Measurements from ENCODE around the gene ANP32D. TPM values are rescaled to one million over a fixed set of nuclear protein-coding genes. Genes with fewer than 3 reads are reported as not detected.
"Not testable (repeated sequence)": the region's sequence is repeated elsewhere in the genome, so short reads cannot be mapped to it uniquely, and the experiment has no call there.

Gene ANP32D
- total RNA-seq, 1 experiment from 2014 or later: not detected

GRCh38 chr12:48500281-48500680 is 27.9 kb downstream of the ANP32D start:
- not testable (repeated sequence) for DNase-seq (ENCODE audit: low spot score)

- DNase-seq (ENCODE audit: low spot score): not testable (repeated sequence)
Observed at GRCh38 chr12:48506836-48507235, 34.5 kb downstream of the ANP32D start.

DNA sequence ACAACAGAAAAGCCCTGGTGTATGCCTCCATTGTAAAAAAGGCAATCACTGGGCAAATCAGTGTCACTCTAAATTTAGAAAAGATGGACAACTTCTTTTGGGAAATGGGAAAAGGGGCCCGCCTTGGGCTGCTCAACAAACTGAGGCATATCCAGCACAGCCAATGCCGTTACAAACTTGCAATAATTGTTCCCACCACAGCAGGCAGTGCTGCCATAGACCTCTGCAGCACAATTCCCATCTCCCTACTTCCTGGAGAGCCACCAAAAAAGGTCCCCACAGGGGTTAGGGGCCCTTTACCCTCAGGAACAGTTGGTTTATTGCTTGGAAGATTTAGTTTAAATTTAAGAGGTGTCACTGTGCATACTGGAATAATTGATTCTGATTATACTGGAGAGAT is 36.6 kb downstream of the ANP32D start:
- no peak for DNase-seq (ENCODE audit: low spot score)

- DNase-seq (ENCODE audit: low spot score): no peak
Observed at GRCh38 chr12:48510111-48510510, 37.8 kb downstream of the ANP32D start.

DNA sequence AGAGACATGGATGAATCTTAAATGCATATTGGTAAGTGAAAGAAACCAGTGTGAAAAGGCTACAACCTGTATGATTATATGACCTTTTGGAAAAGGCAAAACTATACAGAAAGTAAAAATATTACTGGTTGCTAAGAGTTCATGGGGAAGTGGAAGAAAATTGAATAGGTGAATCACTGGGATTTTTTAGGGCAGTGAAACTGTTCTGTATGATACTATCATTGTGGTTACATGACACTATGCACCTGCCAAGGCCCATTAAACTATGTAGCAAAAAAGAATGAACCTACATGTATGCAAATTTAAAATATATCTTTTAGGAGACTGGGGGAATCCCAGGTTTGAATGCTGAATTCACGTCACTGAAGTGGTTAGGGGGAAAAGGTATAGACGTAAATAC is 40.5 kb downstream of the ANP32D start:
- no peak for DNase-seq (ENCODE audit: low spot score)

DNA sequence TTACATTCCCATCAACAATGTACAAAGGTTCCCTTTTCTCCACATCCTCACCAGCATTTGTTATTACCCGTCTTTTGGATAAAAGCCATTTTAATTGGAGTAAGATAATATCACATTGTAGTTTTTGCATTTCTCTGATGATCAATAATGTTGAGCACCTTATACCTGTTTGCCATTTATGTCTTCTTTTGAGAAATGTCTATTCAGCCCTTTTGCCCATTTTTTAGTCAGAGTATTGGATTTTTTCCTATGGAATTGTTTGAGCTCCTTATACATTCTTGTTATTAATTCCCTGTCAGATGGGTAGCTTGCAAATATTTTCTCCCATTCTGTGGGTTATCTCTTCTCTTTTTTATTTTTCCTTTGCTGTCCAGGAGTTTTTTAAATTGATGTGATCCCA is 42.4 kb downstream of the ANP32D start:
- DNase-seq (ENCODE audit: low spot score): no peak

- DNase-seq (ENCODE audit: low spot score): not testable (repeated sequence)
Observed at GRCh38 chr12:48520381-48520780, 48.0 kb downstream of the ANP32D start.

Other genes with a start within 250 kb of the ANP32D start
- gene ZNF641, start 121.6 kb upstream of the ANP32D start, total RNA-seq (2014; rRNA removed; shearing (Covaris generic)): 7.5 and 7.7 TPM in 2 replicates
- gene C12orf54, start 9.9 kb downstream of the ANP32D start, total RNA-seq (2014; rRNA removed; shearing (Covaris generic)): not detected in 2 replicates
- gene OR8S1, start 53.1 kb downstream of the ANP32D start, total RNA-seq (2014; rRNA removed; shearing (Covaris generic)): not detected in 2 replicates
- not detected in 2 replicates for gene LALBA, start 97.5 kb downstream of the ANP32D start, total RNA-seq (2014; rRNA removed; shearing (Covaris generic))
- 37.9 and 38.9 TPM in 2 replicates for gene KANSL2, start 209.7 kb downstream of the ANP32D start, total RNA-seq (2014; rRNA removed; shearing (Covaris generic))
- 14.1 and 16.7 TPM in 2 replicates for gene CCNT1, start 244.1 kb downstream of the ANP32D start, total RNA-seq (2014; rRNA removed; shearing (Covaris generic))